HG03064 (cell line): ENCODE results near the gene FRMD1.

Experiments
- ATAC-seq: cut with Tn5 transposase; IDR thresholded peaks from one replicate; pipeline ENCODE4 v1.9.1; 2021; ENCODE audit warnings: low read depth; ENCODE audit not compliant: unreplicated experiment

Gene FRMD1

GRCh38 chr6:168031411-168031971 is 47.5 kb downstream of the FRMD1 start:
- no peak for ATAC-seq

DNA sequence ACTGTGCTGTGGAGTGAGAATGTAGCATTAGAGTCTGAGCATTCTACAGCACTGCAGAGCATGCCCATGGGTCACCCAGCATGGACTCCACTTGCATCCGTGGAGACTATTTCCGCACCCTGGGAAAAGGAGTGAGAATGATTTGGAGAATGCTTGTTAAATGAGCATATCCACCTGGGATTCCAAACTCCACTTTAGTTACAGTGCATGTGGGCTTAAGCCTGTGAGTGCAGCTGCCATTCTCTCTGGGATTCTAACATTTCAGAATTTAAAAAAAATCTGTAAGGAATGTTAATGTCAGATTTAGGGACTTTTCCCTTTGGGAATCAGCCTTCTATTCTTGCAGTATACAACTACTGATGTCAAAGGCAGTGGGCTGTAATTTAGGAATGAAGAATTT is 48.1 kb downstream of the FRMD1 start:
- ATAC-seq: no peak

GRCh38 chr6:168030218-168030746 is 48.7 kb downstream of the FRMD1 start:
- no peak for ATAC-seq

DNA sequence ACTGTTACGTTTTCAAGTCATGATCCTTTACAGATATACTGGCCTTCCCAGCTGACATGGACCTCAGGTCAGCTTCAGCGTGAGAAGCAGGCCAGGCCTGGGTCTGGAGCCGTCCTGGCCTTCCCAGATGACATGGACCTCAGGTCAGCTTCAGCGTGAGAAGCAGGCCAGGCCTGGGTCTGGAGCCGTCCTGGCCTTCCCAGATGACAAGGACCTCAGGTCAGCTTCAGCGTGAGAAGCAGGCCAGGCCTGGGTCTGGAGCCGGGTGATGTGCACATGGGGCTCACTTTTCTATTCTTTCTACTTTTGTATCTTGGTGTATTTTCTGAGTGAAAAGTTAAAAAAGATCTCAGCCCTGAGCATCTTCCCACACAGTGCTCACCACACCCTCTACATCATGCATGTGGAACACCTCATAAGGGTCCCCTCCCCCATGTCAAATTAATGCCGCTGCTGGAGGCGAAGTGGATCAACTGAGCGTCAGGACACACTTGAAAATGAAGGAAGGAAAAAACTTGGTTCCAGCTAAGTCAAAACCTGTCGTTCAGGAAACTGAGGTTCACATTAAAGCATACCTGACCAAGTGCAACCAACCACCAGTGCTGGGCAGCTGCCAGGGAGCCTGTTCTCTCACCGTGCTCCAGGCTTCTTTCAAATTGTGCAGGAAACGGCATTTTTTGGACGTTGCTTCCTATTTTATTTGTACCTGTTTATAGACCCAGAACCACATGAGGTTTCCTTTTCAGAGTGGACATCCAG is 49.4 kb downstream of the FRMD1 start:
- no peak for ATAC-seq

- no peak for ATAC-seq
Measured at GRCh38 chr6:168028181-168028580, 50.8 kb downstream of the FRMD1 start.

GRCh38 chr6:168027521-168027920 is 51.5 kb downstream of the FRMD1 start:
- ATAC-seq: no peak

GRCh38 chr6:168026925-168027324 is 52.1 kb downstream of the FRMD1 start:
- no peak for ATAC-seq

GRCh38 chr6:168025831-168026710 is 52.9 kb downstream of the FRMD1 start:
- ATAC-seq: no peak

DNA sequence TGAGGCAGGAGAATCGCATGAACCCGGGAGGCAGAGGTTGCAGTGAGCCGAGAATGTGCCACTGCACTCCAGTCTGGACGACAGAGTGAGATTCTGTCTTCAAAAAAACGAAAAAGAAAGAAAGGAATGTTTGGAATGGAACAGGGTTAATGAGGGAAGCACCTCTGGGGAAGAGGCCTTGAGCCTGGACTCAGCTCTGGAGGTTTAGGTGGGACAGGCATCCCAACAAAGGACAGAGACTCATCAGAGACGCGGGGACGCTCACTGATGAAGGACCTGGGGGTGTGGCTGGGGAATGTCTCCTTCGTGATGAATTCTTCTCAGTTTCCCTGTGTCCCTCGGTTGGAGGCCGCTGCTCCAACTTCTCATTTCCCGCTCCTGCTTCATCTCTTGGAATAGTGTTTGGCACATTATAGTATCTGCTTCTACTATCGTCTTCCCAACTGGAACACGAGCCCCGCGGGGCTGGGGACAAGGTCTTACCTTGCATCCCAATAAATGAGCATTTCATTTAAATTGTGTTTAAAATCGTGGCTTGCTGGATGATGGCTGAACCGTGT is 54.0 kb downstream of the FRMD1 start:
- no peak for ATAC-seq

DNA sequence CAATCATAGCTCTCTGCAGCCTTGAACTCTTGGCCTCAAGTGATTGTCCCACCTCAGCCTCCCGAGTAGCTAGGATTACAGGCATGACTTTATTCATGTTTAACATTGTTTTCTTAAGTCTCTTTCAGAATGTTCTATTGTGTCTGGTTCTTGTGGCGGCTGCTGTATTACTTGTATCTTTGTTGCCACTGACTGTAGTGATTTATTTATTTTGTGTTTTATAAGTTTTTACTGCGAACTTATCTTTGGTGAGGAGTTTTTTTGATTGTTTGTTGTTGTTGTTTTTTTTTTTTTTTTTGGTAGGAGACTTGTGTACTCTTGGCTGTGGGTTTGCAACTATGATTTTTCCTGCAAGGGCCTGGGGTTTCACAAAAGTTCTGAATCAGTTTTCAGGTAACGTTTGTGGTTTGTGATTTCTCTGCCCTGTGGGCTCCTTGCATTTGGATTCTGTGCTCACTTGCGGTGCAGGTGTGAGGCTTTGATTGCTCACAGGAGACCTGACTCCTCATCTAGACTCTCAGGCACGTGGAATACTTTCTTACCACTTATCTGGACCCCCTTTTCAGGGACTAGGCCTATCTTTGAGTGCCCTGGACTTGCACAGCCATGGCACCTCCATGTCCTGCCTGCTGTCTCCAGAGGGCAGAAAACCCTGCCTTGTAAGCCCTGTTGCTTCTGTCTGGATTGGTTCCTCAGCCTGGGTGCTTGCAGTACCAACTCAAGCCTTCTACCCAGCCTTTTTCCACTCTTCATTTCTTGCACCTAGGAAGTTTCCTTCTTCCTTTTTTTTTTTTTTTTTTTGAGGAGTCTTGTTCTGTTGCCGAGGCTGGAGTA is 56.3 kb downstream of the FRMD1 start:
- ATAC-seq: no peak

GRCh38 chr6:168021581-168021980 is 57.4 kb downstream of the FRMD1 start:
- ATAC-seq: no peak

DNA sequence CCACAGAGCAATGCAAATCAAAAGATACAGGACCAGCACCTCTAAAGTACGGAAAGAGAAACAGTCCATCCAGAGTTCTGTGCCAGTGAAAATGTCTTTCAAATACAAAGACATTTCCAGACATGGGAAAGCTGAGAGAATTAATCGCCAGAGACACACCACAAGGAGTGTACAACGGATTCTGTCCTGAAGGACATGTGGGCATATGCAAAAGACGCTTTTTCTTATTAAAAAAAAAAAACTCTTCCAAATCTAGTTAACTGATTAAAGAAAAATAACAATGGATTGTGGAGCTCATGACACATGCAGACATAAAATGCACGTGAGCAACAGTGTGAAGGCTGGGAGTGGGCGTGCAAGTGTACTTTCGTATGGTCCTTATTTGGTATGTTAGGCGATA is 58.8 kb downstream of the FRMD1 start:
- ATAC-seq: no peak

DNA sequence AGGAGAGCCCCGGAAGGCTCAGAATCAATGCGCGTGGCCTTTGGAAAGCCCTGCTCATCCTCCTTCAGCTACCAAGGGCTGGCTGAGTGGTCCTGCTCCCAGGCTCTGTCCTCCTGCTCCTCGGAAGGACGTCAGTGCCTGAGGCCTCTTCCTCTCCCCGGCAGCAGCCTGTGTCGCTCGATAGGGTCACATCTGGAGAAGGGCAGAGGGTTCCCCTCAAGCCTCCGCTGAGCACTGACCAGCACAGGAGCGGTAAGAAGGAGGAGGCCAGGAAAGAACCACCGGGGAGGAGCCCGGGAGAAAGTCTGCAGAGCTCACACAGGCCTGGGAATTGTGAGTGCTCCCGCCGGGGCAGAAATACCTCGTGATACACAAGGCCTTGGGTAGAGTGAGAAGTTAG is 60.3 kb downstream of the FRMD1 start:
- ATAC-seq: no peak

- ATAC-seq: no peak
Measured at GRCh38 chr6:168017629-168018028, 61.4 kb downstream of the FRMD1 start.

GRCh38 chr6:168016721-168017525 is 62.1 kb downstream of the FRMD1 start:
- no peak for ATAC-seq

GRCh38 chr6:168016176-168016620 is 62.8 kb downstream of the FRMD1 start:
- ATAC-seq: no peak

DNA sequence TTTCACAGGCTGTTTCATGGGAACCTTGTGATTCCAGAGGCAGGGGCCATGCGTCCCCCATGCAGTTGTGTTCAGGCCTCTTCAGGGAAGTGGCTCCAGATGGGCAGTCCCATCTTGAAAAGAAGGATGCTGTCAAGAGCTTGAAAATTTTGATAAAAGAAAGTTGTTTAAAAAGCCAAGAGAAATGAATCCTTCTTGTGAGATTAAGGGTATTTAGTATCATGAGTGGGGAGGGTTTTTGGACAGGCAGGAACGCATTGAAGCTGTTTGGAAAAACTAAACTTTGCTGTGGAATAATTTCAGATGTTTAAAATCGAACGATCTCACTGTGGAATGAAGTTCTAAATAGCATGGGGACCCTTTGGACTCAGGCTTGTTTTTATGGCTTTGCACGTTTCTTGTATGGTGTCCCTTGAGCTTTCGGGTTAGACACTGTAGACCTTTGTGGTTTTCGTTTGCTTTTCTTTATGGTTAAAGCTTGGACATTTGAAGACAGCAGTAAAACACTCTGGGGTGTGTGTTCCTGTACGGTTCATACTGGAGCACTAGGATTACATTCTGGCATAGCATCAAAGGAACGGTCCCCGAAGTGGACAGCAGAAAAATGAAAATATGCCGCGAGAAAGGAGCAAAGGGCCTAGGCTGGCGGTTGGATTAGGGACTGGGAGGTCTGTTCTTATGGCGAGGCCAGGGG is 63.4 kb downstream of the FRMD1 start:
- ATAC-seq: no peak

GRCh38 chr6:168015009-168015408 is 64.0 kb downstream of the FRMD1 start:
- no peak for ATAC-seq

- ATAC-seq: no peak
Measured at GRCh38 chr6:168014428-168014827, 64.6 kb downstream of the FRMD1 start.
